NB4 (cell line): ENCODE measurements around the gene NFE2L1.
"Not testable (repeated sequence)": the region's sequence is repeated elsewhere in the genome, so short reads cannot be mapped to it uniquely, and the experiment has no call there.

Source experiments
- DNase-seq: peaks from one replicate; pipeline ENCODE4 v3.0.0; 2010; ENCODE audit warnings: low read depth
- H3K4me3 ChIP-seq: one replicate; pipeline ENCODE4 v1.5.1; 2011; ENCODE audit warnings: mild to moderate bottlenecking, low read depth, low read length, moderate library complexity
- CTCF ChIP-seq: IDR thresholded peaks from one replicate; pipeline ENCODE4 v1.5.1; 2012; ENCODE audit warnings: low read depth, low read length
- MAX ChIP-seq: IDR thresholded peaks from 2 replicates; pipeline ENCODE4 v1.6.1; 2011; ENCODE audit warnings: low read depth, low read length
- MYC ChIP-seq: IDR thresholded peaks from 2 replicates; pipeline ENCODE4 v1.6.1; 2011; ENCODE audit warnings: low read depth, low read length
- POLR2A ChIP-seq: IDR thresholded peaks from 2 replicates; pipeline ENCODE4 v1.6.1; 2011; ENCODE audit warnings: mild to moderate bottlenecking; ENCODE audit not compliant: insufficient read length; ENCODE audit errors: extremely low read depth

NFE2L1 gene

GRCh38 chr17:48067245-48067644, 19.1 kb downstream of the NFE2L1 start:
- DNase-seq, result no peak
- TF ChIP-seq CTCF, result no peak
- no peak for TF ChIP-seq MYC
- TF ChIP-seq POLR2A, result no peak
- no peak for TF ChIP-seq MAX
- no peak overlapping the region for H3K4me3 ChIP-seq

GRCh38 chr17:48067808-48068207, 19.6 kb downstream of the NFE2L1 start:
- not testable (repeated sequence) for DNase-seq, H3K4me3 ChIP-seq

GRCh38 chr17:48068491-48068961, 20.4 kb downstream of the NFE2L1 start:
- peak; percentile 21 for DNase-seq
- no peak overlapping the region for H3K4me3 ChIP-seq
- TF ChIP-seq CTCF, result peak; percentile 20
- TF ChIP-seq MYC, result no peak
- TF ChIP-seq POLR2A, result no peak
- no peak for TF ChIP-seq MAX

- no peak overlapping the region for H3K4me3 ChIP-seq
- TF ChIP-seq POLR2A (no peak), CTCF (no peak), MAX (no peak), MYC (no peak)
- DNase-seq, result no peak
Measured at GRCh38 chr17:48070195-48070594, 22.0 kb downstream of the NFE2L1 start.

DNA sequence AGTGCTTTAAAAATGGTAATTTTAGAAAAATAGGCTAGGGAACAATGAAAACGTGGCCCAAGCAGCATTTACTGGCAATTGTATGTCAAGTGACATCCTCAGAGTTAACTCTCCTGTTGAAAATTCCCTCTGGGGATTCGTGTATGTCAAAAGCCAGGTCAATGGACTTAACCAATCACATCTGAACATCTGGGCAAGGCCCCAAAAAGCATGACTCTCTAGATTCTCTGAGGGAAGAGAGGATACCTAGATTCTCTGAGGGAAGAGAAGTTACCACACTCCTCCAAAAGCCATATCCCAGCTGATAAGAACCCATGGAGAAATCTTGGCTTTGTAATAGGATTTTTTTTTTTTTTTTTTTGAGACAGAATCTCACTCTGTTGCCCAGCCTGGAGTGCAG, 23.5 kb downstream of the NFE2L1 start:
- TF ChIP-seq CTCF, result no peak
- no peak for TF ChIP-seq MYC
- TF ChIP-seq POLR2A, result no peak
- TF ChIP-seq MAX, result no peak
- H3K4me3 ChIP-seq, result no peak overlapping the region
- no peak for DNase-seq

GRCh38 chr17:48072811-48073210, 24.7 kb downstream of the NFE2L1 start:
- not testable (repeated sequence) for DNase-seq, H3K4me3 ChIP-seq

DNA sequence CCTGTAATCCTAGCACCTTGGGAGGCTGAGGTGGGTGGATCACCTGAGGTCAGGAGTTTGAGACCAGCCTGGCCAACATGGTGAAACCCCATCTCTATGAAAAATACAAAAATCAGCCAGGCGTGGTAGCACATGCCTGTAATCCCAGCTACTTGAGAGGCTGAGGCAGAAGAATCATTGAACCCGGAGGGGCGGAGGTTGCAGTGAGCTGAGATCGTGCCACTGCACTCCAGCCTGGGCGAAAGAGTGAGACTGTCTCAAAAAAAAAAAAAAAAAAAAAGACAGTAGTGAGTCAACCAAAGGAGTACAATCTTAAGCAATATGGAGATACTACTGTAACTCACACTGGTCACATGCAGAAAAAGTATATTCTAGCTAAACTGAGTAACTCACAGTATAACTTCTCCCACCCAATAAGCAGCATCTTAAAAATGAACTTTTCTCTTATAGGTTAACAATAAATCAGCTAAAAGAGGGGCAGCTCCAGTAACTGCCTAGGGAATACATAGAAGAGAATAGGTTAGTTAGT, 25.5 kb downstream of the NFE2L1 start:
- not testable (repeated sequence) for H3K4me3 ChIP-seq, DNase-seq
